NCI-H1417 (cell line): ENCODE results near the gene LUZP2.
"Not testable (repeated sequence)": the region's sequence is repeated elsewhere in the genome, so short reads cannot be mapped to it uniquely, and the experiment has no call there.

Experiments
- DNase-seq, 3 experiments: peaks; one replicate each; lab custom pipeline; 2025; lab: John Stamatoyannopoulos, UW

LUZP2 gene

DNA sequence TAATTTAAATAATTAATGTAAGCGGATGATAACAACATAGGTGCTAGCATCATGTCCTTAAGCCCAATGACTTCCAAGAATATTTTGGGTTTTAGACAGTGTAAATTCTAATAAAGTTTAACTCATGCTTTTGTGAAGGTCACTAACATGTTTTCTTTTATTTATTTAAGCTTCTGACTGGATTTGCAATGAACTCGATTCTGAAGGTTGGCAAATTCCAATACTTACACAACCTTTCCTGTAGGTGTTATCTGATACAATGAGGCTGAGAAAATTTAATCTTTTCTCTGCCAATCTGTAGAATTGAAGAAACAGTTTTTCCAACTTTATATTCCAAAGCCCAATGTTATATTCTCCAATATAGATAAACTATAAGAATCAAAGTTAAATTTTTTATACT lies 311.3 kb downstream of the LUZP2 start:
- no peak for DNase-seq

DNA sequence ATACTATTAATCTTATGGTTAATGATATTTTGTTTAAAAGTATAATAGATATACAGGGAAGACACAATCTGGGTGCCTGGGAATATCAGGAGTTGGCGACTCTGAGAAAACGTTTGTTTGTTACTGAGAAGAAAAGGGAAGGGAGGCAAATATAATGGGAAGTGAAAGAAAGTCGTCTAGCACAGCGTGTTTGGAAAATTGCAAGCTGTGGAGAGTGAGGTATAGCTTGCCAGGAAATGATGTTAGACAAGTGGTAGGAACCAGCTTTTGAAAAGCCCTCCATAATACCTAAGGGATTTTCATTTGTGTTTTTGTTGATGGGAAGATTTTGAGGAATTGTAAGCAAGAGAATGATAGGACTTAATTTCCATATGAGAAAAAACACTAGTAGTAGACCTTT lies 322.2 kb downstream of the LUZP2 start:
- DNase-seq = no peak

DNA sequence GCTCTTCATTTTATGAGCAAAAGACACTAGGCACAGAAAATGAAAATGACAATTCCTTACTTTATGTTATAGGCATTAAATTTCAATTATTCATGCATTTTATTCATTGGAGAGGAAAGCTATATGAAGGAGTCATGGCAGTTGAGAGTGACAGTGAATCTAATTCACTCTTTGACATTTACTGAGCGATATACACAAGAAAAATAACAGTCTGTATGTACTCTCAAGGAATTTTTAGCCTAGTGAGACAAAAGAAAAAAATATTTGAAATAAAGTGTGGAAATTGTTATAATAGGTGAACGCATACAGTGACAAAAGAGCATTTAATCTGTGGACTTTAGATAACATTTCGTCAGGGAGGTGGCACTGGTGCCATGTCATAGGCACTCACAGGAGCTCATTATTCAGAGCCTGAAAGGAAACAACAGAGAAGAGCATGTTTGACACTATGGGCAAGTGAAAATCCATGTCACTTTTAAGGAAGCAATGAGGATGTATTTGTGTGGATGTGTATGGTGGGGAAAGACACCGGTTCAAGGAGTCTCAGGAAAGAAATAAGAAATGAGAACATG lies 323.1 kb downstream of the LUZP2 start:
- peak in 1 of 3 experiments; percentile 5 for DNase-seq

DNA sequence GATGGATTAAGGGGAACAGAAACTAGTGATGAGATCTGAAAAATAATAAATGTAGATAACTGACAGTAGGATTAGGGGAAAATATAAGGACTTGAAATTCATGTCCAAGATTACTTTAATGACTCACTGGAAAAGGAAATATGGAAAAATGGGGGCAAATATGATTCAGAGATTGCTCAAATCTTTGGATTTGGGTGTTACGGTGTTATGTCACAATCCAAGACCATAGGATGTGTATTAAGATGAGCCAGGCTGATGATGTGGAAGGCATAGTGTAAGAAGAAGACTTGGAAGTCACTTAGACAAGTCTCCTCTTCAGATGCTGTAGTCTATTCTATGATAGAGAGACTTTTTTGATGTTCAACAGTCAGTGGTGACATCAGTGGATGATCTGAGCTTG lies 323.7 kb downstream of the LUZP2 start:
- no peak for DNase-seq

DNA sequence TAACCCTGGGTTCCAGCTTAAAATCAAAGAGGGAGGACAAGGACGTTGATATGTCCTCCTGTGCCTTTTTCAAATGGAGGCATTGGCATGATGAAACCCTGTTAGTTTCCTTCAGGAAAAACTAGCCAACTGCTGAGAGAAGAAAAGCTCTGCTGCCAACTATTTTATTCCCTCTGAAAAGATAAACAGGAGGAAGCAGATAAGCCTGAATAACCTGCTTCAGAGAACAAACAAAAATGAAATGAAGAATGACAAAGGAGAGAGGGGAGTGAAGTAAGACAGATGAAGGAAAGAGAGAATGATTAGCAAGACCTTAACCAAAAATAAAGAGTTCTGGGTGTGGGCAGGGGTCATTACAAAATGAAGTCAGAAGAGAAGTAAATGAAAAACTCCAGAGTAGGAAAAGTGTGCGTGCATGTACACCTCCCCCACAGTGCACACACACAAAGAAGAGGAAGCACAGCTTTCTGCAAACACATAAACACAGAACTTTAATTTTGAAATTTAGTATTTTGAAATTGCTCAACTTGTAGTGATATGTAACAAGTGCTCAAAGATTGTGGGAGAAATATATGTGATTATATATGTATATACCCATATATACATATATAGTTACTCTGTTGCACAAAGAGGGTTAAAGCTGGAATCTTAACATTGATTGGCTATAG lies 332.2 kb downstream of the LUZP2 start:
- peak in 1 of 3 experiments; percentile 4 for DNase-seq

DNA sequence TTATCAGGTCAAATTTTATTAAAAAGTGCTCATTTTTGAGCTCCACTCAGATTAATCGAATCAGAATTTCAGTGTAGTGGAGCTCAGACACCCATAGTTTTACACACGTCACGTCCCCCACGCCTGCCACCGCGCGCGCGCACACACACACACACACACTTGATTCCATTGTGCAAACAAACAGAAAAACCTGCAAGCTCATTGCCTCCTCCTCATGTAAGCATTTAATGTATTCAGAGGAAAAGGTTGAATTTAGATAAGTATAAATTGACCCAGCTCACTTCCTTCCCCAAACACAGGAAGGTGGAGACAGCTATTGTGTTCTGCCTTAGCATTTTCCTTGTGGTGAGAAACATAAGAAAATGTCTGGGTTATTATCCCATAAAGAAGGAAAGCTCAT lies 336.7 kb downstream of the LUZP2 start:
- no peak for DNase-seq

DNA sequence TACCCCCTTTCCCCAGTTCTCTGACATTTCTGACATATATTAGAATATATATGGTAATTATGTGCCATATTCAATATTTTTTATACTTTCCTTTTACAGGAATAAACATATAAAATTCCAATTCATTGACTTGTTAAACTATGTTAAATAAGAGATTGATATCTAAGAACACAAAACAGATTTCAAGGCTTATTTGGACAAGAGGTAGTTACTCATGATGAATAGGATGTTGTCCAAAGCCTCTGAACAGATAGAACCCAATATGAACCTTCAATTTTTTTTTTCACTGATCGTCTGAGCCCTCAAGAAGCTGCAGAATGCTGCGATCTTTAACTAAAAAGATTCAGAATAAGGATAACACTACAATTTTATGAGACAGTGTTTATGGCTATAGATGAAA lies 340.3 kb downstream of the LUZP2 start:
- no peak for DNase-seq

DNA sequence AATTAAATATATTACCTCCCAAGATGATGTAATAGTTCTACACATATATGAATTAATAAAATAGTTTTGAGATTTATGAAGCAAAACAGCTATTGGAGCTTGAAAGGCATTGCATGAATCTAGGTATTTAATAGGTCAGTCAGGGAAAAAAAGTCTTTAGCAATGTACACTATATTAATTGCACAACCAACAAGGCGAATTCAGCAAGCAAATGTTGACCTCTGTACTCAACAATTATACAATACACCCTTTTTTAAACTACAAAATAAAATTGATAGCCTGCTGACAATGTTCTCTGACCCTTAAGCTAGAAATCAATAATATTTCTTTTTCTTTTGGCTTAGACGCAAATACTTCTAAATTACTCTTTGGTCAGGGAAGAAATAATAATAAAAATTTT lies 345.5 kb downstream of the LUZP2 start:
- peak in 1 of 3 experiments; percentile 17 for DNase-seq

DNA sequence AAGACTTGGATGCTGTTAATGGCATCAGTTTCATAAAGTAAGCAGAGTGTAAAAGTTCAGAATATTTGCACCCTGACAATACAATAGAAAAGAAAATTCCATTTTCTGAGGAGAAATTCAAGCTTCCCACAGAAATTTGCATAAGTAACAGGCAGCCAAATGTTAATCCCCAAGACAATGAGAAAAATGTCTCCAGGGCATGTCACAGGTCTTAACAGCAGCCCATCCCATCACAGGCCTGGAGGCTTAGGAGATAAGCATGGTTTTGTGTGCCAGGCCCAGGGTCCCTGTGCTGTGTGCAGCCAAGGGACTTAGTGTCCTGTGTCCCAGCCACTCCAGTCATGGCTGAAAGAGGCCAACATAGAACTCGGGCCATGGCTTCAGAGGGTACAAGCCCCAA lies 347.6 kb downstream of the LUZP2 start:
- no peak for DNase-seq

DNA sequence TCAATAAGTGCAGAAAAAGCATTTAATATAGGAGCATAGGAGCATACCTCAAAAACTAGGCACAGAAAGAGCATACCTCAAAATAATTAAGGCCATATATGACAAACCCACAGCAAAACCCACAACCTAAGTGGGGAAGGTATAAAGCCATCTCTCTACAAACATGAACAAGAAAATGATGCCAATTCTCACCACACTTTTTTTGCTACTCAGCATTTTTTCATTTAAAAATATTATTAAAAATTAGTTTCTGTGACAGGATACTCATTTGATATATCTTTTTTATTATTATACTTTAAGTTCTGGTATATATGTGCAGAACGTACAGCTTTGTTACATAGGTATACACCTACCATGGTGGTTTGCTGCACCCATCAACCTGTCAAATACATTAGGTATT lies 352.0 kb downstream of the LUZP2 start:
- no peak for DNase-seq

DNA sequence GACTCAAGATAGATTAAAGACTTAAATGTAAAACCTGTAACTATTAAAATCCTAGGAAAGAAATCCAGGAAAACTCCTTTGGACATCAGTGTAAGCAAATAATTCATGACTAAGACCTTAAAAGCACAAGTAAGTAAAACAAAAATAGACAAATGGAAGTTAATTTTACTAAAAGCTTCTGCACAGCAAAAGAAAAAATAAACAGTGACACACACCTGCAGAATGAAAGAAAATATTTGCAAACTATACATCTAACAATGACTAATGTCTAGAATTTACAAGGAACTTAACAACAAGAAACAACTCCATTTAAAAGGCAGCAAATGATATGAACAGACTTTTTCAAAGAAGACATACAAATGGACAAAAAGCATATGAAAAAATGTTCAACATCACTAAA lies 359.1 kb downstream of the LUZP2 start:
- DNase-seq = no peak

DNA sequence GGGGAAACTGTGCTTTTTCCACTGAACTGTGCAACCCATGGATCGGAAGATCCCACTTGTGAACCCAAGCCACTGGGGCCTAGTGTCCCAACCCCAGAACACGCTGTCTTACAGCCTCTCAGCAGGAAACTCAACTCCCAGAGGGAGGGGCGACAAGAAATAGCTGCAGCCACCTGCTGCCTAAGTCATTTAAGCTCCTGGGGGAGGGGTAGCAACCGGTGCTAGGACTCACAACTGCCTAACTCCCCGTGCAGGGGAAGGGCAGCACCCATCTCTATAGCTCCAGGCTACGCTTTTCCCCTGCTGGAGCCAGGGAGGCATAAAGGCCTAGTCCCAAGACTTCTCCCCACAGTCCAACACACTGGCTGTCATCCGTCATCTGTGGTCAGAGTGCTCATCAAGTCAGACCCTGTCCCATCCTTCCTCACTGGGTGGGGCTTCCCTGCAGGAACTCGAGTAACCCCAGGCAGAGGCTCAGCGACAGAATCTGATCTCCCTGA lies 363.0 kb downstream of the LUZP2 start:
- DNase-seq = peak in 1 of 3 experiments; percentile 3

DNA sequence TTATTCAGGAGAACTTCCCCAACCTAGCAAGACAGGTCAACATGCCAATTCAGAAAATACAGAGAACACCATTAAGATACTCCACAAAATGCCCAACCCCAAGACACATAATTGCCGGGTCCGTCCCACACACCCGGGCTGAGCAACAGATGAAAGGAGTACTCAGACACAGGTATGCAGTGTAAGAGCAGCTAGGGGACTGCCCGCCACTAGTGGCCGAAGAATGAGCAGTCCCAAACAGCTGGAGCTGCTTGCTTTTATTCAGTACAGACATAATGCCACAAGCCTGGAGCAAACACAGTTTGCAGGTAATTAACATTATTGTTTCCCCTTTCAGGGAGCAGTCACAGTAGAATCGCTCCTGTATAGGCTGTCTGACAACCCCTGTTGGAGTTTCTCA lies 364.6 kb downstream of the LUZP2 start:
- DNase-seq = no peak

DNA sequence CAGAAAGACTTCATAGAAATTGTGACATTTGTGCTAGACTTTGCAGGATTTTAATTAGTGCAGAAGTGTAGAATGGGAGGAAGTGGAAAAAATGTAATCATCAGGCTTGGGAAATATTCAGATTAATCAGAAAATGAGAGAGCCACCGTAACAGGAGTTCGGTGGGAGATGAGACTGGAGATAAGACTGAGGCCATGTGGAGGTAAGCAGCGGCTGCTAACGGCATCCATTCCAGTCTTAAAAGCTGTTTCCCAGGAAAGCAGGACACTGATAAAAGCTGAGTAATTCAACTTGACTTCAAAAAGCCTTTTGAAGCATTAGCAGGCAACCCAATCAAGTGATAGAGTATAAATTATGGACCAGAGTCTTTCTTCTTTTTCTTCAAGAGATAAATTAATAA lies 369.9 kb downstream of the LUZP2 start:
- no peak for DNase-seq

DNA sequence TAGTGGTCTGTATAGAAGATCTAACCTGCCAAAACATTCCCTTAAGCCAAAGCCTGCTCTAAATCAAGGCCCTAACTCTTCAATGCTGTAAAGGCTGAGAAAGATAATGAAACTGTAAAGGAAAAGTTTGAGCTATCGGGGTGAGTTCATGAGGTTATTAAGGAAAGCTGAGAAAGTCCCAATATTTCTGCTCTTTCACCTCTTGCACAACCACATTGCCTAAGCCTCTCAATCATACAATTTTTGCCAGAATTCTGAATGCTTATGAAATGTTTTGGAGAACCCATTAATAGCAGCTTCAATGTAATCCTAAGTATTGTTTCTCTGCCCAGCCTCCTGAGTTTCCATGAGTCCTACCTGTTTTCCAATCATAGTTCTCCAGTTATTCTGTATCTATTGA lies 373.2 kb downstream of the LUZP2 start:
- no peak for DNase-seq

DNA sequence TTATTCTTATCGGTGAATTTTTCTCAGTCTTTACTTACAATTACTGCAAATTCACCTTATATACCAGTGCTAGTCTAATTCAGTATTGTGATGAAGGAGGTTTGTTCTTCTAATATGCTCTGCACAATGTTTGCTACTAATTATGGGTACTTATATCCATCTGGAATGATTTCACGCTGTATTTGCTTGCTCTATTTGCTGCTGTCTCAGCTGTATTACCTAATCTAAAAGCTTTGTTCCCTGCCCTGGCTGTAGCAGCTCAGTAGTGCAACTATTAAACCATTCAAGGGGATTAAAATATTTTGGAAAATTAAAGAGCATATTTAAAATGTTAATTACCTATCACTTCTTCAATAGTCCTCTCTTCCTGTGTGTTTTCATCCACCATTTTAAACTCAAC lies 375.3 kb downstream of the LUZP2 start:
- peak in 1 of 3 experiments; percentile 36 for DNase-seq

DNA sequence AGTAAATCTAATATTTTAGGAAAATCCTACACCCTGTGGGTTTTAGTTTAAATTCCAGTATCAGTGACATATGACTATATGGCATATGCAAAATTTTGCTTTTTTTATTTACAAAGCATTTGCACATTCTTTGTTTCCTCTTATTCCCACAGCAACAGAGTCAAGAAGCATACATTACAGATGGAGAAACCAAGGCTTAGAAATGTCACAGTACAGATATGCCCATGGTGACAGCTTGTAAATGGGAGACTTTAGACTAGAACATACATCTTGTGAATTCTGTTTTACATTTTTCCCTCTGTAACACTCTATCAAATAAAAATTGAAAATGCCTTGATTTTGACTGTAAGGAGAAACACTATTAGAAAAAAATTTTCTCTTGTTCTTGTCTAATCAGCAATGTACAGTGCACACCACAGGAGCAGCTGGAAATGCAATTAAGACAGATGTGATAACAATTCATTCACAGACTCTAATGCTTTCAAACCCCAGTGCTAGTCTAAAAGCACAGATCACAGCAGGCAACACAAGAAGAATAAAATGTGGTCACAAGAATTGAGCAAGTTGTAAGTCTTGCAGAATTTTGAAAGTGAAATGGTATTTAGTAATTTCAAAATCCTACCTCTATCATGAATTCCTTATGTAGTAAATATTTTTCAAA lies 375.9 kb downstream of the LUZP2 start:
- peak in 1 of 3 experiments; percentile 24 for DNase-seq

DNA sequence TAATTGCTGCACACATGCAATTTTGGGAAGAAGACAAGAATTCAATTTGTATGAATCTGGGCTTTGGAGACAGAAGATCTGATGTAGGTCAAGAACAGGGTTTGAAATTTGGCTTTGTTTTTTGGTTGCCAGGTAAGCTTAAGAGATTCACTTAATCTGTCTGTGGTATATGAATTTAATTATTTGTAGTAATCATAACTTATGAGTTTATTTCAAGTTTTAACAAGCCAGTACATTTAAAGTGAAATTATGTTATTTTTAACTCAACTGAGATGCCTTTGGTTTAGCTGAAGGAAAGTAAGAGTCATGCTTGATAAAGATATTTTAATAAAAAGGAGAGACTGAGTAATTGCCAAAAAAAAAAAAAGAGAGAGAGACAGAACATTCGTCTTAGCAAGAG lies 384.1 kb downstream of the LUZP2 start:
- DNase-seq = no peak

DNA sequence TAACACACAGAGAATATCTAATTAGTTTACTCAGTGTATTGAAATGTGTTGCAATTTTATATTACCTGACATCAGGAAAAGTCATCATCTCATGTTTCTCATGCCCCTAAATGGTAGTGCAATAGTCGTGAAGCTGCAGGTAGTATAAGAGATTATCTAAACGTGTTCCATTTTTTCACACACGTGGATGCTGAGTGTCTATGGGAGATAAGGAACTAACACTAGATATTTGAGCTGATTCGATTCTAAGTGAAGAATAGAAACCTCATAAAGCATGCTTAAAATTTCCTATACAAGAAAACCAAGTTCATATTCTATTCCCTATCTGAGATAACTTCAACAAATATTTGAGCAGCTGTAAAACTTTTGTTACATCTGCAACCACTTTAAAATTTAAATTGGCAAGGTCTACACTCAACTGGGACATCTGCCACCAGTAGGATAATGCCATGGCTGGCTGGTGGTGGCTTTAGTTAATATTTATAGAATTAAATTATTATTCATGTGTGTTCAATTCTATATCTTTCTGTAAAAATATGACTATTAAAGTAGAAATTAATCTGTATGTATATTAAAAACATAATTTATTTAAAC lies 388.8 kb downstream of the LUZP2 start:
- DNase-seq = no peak

DNA sequence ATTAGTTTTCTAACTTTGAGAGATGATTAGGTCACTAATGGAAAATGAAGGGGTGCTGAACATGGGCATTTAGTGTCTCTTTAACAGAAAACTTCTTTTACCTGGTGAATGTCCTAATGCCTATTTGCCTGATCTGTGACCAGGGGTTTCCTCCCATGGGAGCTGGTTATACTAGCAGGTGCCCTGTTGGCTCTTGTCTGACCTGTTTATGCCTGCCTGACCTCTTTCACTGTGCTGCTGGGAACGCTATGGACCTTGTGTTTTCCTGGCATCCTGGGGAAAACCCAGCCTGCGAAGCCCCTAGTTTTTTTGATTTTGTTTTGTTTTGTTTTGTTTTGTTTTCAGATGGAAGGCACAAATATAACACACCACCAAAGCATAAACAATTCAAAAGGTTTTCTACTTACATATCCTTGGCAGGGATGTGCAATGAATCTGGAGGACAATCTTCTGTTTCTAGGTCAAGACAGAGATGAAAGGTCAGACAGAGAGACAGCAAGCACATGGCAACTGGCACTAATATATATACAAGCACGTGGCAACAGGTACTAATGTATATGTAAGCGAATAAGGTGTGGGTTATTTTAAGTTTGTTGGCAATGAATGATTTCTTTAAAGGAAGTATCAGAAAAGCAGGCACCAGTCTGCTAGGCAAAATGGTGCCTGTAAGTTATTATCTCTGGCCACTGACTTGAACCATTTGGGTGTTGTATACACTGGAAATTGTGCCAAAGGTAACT lies 390.2 kb downstream of the LUZP2 start:
- no peak for DNase-seq

DNA sequence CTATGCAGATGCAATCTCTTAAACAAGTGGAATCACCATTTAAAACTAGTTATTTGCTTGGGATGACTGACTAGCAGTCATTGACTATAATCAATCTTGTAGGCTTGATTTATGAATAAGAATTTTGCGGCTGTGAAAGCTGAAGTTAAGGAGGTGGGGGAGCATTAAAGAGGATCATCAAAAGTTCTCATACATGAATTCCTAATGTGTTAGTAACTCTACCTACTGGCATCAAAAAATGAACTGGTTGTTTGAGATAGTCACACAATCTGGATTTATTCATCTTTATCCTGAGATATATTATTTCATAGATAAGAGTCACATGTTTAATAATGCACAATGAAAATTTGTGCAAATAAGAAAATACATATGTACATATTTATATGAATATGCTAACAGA lies 393.6 kb downstream of the LUZP2 start:
- DNase-seq = no peak

DNA sequence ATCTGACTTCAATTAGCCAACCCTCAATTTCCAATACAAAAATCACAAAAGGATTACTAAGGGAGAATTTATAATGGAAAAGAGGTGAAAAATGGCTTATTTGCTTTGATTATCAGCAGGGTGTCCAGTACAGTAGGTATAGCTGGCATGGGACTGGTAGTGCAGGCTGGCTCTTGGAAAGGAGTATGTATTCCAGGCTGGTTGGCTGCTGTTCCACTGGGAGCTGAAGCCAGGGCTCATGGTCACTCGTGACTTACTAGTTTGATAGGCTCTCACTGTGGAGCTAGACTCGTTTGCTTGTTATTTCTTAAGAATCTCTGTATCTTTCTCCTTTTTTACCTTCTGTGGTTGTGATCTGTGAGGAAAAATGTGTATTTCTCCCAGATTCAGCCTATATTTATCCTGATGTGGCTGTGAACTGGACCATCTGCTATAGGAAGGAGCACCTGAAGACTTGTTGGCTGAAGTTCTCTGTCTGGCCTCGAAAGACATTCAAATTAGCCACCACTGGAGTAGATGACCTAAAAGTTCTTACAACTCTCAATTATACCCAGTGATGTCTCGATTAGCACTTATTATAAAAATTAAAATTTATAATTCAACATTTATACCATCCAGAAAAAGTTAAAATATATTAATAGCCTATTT lies 395.1 kb downstream of the LUZP2 start:
- not testable (repeated sequence) for DNase-seq
